Measurements from ENCODE around the gene PNPLA7. TPM values are rescaled to one million over a fixed set of nuclear protein-coding genes. Genes with fewer than 3 reads are reported as not detected.

PNPLA7 gene
- total RNA-seq, 3 donors from 2014 or later (not counting 1 experiment from before 2014, with no cell fraction given) = 4.3 to 6.4 (median 4.9) TPM

GRCh38 chr9:137484551-137485315, 65.5 kb downstream of the PNPLA7 start:
- Histone ChIP-seq H3K9me3 (ENCODE audit: control insufficient read depth, insufficient read depth, low read length) (no peaks in the 10 kb centered on the region), H3K36me3 (ENCODE audit: control insufficient read depth, insufficient read depth, low read length) (no peaks in the 10 kb centered on the region), H3K4me3 (ENCODE audit: low read length) (no peak overlapping the region), H3K27ac (ENCODE audit: low read length) (no peak overlapping the region), H3K4me1 (ENCODE audit: control insufficient read depth, insufficient read depth, low read length) (no peaks in the 10 kb centered on the region), H3K27me3 (ENCODE audit: control insufficient read depth, insufficient read depth, low read length) (no peaks in the 10 kb centered on the region)
- Mint-ChIP-seq H3K9me3 (no peaks in the 10 kb centered on the region), H3K27me3 (ENCODE audit: low read depth in 2 of 2) (no peaks in the 10 kb centered on the region), H3K4me1 (no peaks in the 10 kb centered on the region), H3K4me3 (no peak overlapping the region), H3K27ac (no peak overlapping the region), H3K36me3 (no peaks in the 10 kb centered on the region)
- intact Hi-C loops (cut with micrococcal nuclease) = no loop called here
- ATAC-seq (no peak), DNase-seq (no peak)
- whole genome bisulfite sequencing (ENCODE audit: insufficient coverage) = 92% methylated on average over 27 of the region's 27 CpGs
- TF ChIP-seq CTCF (IDR thresholded peaks at IDR 0.05) = no peak

GRCh38 chr9:137482094-137482781, 68.0 kb downstream of the PNPLA7 start:
- Histone ChIP-seq H3K27me3 (ENCODE audit: control insufficient read depth, insufficient read depth, low read length) (no peaks in the 10 kb centered on the region), H3K36me3 (ENCODE audit: control insufficient read depth, insufficient read depth, low read length) (no peaks in the 10 kb centered on the region), H3K9me3 (ENCODE audit: control insufficient read depth, insufficient read depth, low read length) (no peaks in the 10 kb centered on the region), H3K4me3 (ENCODE audit: low read length) (no peak overlapping the region), H3K4me1 (ENCODE audit: control insufficient read depth, insufficient read depth, low read length) (no peaks in the 10 kb centered on the region), H3K27ac (ENCODE audit: low read length) (no peak overlapping the region)
- ATAC-seq (no peak), DNase-seq (no peak)
- Mint-ChIP-seq H3K4me3 (no peak overlapping the region), H3K9me3 (no peaks in the 10 kb centered on the region), H3K27ac (no peak overlapping the region), H3K27me3 (ENCODE audit: low read depth in 2 of 2) (no peaks in the 10 kb centered on the region), H3K4me1 (no peaks in the 10 kb centered on the region), H3K36me3 (no peaks in the 10 kb centered on the region)
- WGBS (ENCODE audit: insufficient coverage) = 56% methylated on average over 24 of the region's 26 CpGs
- no peak for TF ChIP-seq CTCF (IDR thresholded peaks at IDR 0.05)
- intact Hi-C loops (cut with micrococcal nuclease) = no loop called here

- Histone ChIP-seq H3K36me3 (ENCODE audit: control insufficient read depth, insufficient read depth, low read length) (no peaks in the 10 kb centered on the region), H3K27me3 (ENCODE audit: control insufficient read depth, insufficient read depth, low read length) (no peaks in the 10 kb centered on the region), H3K4me3 (ENCODE audit: low read length) (no peak overlapping the region), H3K9me3 (ENCODE audit: control insufficient read depth, insufficient read depth, low read length) (peaks cover under 1% of the 10 kb centered on the region), H3K4me1 (ENCODE audit: control insufficient read depth, insufficient read depth, low read length) (no peaks in the 10 kb centered on the region), H3K27ac (ENCODE audit: low read length) (no peak overlapping the region)
- no peak overlapping the region for H3K27ac Mint-ChIP-seq
- H3K27me3 Mint-ChIP-seq (ENCODE audit: low read depth in 2 of 2) = no peaks in the 10 kb centered on the region
- no peaks in the 10 kb centered on the region for H3K4me1 Mint-ChIP-seq
- no peak for DNase-seq
- no peak overlapping the region for H3K4me3 Mint-ChIP-seq
- intact Hi-C loops (cut with micrococcal nuclease) = no loop called here
- no peak for ATAC-seq
- H3K9me3 Mint-ChIP-seq = peaks cover 0 to 3% of the 10 kb centered on the region in 2 donors
- 94% methylated on average over 38 of the region's 38 CpGs for WGBS (ENCODE audit: insufficient coverage)
- no peaks in the 10 kb centered on the region for H3K36me3 Mint-ChIP-seq
- no peak for TF ChIP-seq CTCF (IDR thresholded peaks at IDR 0.05)
Observed at GRCh38 chr9:137480686-137481683, 69.2 kb downstream of the PNPLA7 start.
